GM04504 (cell line): ENCODE data around the gene MAST3.

Experiments
- DNase-seq: peaks from one replicate; pipeline ENCODE4 v3.0.0-alpha.2; 2012; ENCODE audit warnings: low read depth

MAST3 gene

DNA sequence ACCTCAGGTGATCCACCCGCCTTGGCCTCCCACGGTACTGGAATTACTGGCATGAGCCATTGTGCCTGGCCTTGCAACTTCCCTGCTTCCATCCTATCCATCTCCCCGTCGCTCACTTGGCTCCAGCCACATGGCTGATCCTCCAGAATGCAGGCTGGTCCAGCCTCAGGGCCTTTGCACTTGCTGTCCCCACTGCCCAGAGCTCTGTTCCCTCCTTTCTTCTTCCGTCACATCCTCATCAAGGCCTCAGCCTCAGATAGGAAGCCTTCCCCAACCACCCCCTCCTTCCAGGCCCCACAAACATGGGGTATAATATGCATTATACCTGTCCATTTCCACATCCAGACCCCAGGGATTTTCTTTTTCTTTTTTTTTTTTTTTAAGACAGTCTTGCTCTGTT, 16.2 kb downstream of the MAST3 start:
- DNase-seq = no peak

- no peak for DNase-seq
Measured at GRCh38 chr19:18114483-18114882, 16.9 kb downstream of the MAST3 start.

DNA sequence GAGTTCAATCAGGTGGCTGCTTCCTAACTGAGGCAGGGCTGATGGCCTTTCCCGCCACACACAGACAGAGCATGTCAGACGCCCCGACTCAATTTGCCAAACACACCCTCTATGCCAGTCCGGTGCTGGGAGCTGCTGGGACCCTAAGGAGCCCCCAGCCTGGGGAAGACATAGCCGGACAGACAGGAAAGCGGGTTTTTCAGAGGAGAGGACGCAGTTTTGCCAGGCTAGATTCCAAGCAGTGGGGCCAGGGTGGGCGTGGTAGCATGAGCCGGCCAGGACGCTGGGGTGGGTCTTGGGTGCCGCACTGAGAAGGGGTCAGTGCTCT, 19.8 kb downstream of the MAST3 start:
- no peak for DNase-seq

- DNase-seq = peak; percentile 51
Measured at GRCh38 chr19:18117692-18118378, 20.3 kb downstream of the MAST3 start.

- no peak for DNase-seq
Measured at GRCh38 chr19:18118420-18119012, 20.9 kb downstream of the MAST3 start.

DNA sequence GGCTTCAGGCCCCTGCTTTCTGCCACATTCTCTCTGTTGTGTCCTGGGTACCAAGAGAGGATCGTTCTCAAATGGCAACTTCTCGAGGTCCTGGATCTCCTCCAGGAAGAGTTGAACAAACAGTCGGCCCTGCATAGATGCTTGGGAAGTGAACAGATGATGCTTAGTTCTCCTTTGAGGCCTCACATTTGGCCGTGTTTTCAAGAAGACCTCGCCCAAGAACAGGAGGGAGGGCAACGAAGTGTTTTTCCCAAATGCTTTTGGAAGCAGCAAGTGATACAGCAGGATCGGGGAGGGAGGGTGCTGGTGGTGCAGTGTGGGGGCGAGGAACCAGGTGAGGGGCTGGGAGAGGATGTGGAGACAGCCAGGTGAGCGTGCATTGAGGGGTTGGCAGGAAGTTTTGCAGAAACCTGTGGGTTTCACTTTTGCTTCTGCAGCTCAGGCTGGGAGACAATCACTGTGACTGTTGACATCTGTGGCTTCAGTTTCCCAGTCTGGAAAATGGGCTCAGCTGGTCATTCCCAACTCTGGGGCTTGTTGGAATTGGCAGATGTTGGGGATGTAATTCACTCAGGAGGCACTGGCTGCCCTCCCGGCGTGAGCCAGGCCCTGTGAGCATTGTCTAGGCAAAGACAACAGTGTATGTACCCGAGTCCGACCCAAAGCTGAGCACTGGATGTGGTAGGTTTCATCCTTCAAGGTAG, 21.6 kb downstream of the MAST3 start:
- DNase-seq = no peak

- no peak for DNase-seq
Measured at GRCh38 chr19:18119717-18120105, 22.1 kb downstream of the MAST3 start.

GRCh38 chr19:18120127-18120526, 22.5 kb downstream of the MAST3 start:
- DNase-seq = no peak

- DNase-seq = no peak
Measured at GRCh38 chr19:18121166-18121565, 23.6 kb downstream of the MAST3 start.

GRCh38 chr19:18122424-18122823, 24.8 kb downstream of the MAST3 start:
- no peak for DNase-seq

GRCh38 chr19:18122860-18123795, 25.6 kb downstream of the MAST3 start:
- DNase-seq = no peak

DNA sequence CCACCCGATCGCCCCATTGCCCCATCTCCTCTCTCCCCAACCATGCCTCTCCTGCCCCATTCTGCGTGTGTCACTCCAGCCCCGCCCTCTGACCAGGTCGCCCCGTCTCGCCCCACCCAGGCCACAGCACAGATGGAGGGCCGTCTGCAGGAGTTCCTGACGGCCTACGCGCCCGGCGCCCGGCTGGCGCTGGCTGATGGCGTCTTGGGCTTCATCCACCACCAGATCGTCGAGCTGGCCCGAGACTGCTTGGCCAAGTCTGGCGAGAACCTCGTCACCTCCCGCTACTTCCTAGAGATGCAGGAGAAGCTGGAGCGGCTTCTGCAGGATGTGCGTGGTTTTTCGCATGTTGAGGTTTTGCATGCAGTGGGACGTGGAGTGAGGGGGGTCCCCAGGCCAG, 26.2 kb downstream of the MAST3 start:
- DNase-seq = no peak

DNA sequence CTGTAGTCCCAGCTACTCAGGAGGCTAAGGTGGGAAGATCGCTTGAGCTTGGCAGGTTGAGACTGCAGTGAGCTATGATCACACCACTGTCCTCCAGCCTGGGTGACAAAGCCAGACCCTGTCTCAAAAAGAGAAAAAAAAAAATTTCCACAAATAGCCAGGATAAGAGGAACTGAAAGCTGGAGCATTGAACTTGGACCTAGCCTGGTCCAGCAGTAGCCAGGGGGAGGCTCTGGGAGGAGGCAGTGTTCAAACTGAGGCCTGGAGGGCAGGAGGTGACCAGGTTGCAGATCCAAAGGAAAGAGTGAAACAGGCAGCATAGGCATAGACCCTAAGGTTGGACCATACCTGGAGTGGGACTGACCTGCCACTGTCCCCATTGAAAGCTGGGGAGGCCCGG, 28.5 kb downstream of the MAST3 start:
- no peak for DNase-seq

- DNase-seq = no peak
Measured at GRCh38 chr19:18128044-18128443, 30.5 kb downstream of the MAST3 start.

DNA sequence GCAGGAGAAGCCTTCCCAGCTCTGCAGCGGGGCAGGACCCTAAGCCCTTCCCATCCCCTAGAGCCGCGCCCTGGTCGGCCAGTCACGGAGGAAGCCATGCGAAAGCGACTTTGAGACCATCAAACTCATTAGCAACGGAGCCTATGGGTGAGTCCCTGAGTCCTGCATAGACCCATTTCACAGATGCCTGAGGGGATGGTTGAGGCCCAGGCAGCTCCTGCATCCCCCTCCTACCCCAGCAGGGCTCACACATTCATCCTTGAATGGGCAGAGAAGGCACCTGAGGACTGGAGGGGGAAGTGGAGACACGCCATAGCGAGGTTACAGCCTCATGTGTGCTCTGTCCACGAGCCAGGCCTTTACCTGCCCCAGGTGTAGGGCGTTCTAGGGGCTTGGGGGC, 31.2 kb downstream of the MAST3 start:
- no peak for DNase-seq

- DNase-seq = no peak
Measured at GRCh38 chr19:18130523-18131242, 33.1 kb downstream of the MAST3 start.

DNA sequence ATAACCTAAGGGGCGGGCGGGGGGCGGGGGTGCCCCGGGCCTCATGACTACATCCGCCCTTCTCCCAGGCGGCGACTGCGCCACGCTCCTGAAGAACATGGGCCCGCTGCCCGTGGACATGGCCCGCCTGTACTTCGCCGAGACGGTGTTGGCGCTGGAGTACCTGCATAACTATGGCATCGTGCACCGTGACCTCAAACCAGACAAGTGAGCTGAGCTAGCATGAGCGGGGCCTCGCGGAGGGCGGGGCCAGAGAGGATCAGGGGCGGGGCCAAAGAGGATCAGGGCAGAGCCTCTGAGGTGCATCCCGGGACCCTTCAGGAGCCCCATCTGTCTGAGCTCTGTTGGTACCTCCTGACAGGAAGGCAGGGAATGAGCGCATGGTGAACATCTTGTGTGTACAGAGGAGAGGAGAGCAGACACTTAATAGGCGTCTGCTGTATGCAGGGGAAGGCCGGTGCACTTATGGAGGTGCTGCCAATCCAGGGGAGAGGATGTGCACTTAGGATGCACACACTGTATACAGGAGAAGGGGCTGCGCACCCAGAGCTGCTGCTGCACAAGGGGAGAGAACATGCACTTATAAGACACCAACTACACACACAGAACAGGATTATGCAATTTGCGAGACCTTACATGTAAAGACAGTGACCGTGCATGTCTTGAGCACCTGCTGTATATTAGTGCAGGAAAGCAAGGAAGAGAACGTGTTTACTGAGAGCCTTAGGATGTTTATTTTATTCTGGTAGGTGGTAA, 34.4 kb downstream of the MAST3 start:
- DNase-seq = no peak

DNA sequence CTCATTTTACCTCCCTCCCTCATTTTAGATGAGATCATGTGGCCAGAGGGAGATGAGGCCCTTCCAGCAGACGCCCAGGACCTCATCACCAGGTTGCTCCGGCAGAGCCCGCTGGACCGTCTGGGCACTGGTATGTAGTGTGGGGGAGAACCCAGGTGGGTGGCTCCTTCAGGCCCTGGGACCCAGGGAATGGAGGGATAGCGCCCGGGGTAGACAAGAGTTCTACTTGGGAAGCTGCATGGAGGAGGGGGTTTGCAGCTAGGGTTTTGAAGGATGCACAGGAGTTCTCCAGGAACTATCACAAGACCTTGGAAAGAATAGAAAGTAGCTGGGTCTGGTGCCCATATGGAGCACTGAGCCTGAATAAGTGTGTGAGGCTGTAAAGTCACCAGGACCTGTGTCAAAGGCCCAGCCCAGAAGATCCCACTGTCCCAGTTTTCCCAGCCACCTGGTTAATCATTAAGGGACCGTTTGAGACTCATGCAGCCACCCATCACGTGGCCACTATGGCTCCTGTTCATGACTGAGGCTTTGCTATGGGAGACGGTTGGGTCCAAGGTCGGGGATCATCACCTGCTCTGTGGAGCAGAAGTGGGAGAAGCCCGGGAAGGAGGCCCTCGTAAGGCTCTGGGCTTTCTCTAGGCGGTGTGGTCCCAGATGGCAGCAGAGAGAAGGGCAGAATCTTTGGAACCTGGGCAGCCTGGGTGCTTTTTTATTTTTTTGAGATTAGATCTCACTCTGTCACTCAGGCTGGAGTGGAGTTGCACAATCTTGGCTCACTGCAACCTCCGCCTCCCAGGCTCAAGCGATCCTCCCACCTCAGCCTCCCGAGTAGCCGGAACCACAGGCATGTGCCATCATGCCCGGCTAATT, 38.4 kb downstream of the MAST3 start:
- no peak for DNase-seq

DNA sequence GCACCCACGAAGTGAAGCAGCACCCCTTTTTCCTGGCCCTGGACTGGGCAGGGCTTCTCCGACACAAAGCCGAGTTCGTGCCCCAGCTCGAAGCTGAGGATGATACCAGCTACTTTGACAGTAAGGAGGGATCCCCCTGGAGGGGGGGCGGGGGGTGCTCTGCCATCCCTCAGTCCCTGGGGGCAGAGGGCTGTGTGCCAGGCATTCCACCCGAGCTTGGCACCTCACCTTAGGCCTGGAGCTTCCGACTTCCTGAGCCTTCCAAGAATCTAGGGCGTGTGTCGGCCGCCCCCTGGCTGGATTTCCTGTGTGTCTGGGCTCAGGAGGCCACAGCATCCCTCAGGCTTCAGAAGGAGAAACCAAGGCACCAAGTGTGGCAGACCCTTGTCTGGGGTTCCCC, 39.7 kb downstream of the MAST3 start:
- DNase-seq = no peak

GRCh38 chr19:18137657-18138339, 40.2 kb downstream of the MAST3 start:
- no peak for DNase-seq
